Activated CD4-positive, alpha-beta T cell treated with anti-CD3 and anti-CD28 coated beads for 36 hours (primary cell): ENCODE measurements around the gene SHPK. TPM values are rescaled to one million over a fixed set of nuclear protein-coding genes. Genes with fewer than 3 reads are reported as not detected.

Source experiments
- ATAC-seq: fragments of 200-7000 bp; cut with Tn5 transposase; one replicate; pipeline ENCODE4 v1.10.0; 2021; ENCODE audit warnings: mild to moderate bottlenecking, moderate library complexity
- CTCF ChIA-PET: fragments of 350-600 bp; sonication (Branson Sonifier 250); formaldehyde crosslinking; loops from one replicate; lab custom pipeline; 2021; ENCODE audit warnings: antibody characterized with exemption; lab: Charles Lee
- POLR2A ChIA-PET: fragments of 350-600 bp; sonication (Branson Sonifier 250); formaldehyde crosslinking; loops from one replicate; lab custom pipeline; 2021; ENCODE audit warnings: antibody characterized with exemption, inconsistent platforms; lab: Charles Lee
- DNase-seq: peaks from one replicate; pipeline ENCODE4 v3.0.0-alpha.2; 2020
- H3K27ac Mint-ChIP-seq: one replicate; pipeline ENCODE4 v1.8.0; 2021; ENCODE audit warnings: mixed read lengths
- H3K27me3 Mint-ChIP-seq: one replicate; pipeline ENCODE4 v1.8.0; 2021; ENCODE audit warnings: mixed read lengths
- H3K36me3 Mint-ChIP-seq: one replicate; pipeline ENCODE4 v1.8.0; 2021; ENCODE audit warnings: low read depth, mixed read lengths
- H3K4me1 Mint-ChIP-seq: one replicate; pipeline ENCODE4 v1.8.0; 2021; ENCODE audit warnings: mixed read lengths
- H3K4me3 Mint-ChIP-seq: one replicate; pipeline ENCODE4 v1.8.0; 2021; ENCODE audit warnings: mild to moderate bottlenecking, moderate library complexity, mixed read lengths
- H3K9me3 Mint-ChIP-seq: one replicate; pipeline ENCODE4 v1.8.0; 2021; ENCODE audit warnings: low read depth, mixed read lengths
- intact Hi-C, 2 experiments: fragments of 100-400 bp; cut with DNase I in 1 of 2; cut with micrococcal nuclease in 1 of 2; formaldehyde crosslinking; loops; one replicate each; pipeline versions ENCODE4 v1.14.2 to v1.15.1; 2022 to 2024; cut with DNase I, micrococcal nuclease
- total RNA-seq, 2 experiments: library from RNA; stranded (reverse); gene quantifications; one replicate each; pipeline ENCODE4 v1.2.3, GENCODE V29; 2021

SHPK gene
- total RNA-seq, 2 experiments from 2014 or later: 12.5 to 15.0 TPM

DNA sequence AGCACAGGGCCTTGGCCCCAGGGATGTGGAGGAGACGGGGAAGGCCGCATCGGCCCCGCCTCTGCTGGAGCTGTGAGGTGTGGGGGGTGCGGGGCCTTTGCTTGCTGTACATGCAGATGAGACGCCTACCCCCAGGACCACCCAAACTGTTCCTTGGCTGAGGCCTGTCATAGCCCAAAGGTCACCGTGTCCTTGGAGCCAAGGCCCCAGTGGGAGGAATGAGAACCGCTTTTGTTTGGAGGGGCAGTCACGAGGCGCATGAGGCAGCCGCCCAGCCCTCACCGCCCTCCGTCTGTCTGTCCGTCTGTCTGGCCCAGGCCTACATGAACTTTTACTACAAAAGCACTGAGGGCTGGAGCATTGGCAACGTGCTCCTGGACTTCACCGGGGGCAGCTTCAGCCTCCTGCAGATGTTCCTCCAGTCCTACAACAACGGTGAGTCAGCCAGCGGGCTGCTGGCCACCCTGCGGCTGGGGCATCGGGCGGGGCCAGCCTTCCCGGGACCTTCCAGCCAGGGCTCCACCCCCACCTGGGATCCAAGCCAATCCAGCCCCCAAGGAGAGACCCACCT is 23.6 kb upstream of the SHPK start:
- Mint-ChIP-seq H3K27me3 (no peaks in the 10 kb centered on the region), H3K36me3 (no peaks in the 10 kb centered on the region), H3K4me1 (no peaks in the 10 kb centered on the region), H3K4me3 (no peak overlapping the region), H3K9me3 (no peaks in the 10 kb centered on the region), H3K27ac (no peak overlapping the region)
- CTCF ChIA-PET: interaction anchor here (0.5 kb wide), 1 partner anchor 186 kb away, joined by 3 read pairs; the partner anchor contains the start of gene NCBP3
- intact Hi-C loops: no loop called here
- no peak for DNase-seq
- POLR2A ChIA-PET: no interaction called here
- ATAC-seq: no peak

DNA sequence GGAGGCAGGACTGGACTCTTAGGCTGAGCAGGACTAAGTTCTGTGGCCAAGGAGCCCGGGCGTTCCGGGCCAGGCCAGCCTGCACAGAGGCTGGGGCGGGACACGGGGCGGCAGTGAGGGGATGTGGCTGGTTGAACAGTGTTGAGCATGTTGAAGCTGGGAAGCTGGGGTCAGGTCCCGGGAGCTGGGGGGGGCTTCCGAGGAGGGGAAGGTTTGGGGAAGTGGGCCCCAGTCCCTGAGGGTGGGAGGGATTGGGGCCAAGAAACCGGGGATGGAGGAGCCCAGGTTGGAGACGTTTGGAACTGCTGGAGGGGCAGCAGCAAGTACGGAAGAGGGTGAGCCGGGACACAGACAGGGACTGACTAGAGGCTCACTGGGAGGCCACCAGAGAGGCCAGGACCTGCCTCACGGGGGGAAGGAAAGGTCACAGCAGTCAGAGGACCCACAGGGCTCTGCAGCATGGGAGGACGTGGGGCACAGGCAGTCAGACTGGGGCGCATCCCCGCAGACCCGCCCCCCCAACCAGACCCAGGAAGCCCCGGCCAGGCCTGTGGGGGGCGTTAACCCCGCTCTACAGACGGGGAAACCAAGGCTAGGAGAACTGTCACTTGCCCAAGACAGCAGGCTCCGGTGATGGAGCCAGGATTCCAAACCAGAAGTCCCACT is 22.9 kb upstream of the SHPK start:
- H3K36me3 Mint-ChIP-seq: no peaks in the 10 kb centered on the region
- H3K4me3 Mint-ChIP-seq: no peak overlapping the region
- no peak overlapping the region for H3K27ac Mint-ChIP-seq
- H3K4me1 Mint-ChIP-seq: no peaks in the 10 kb centered on the region
- ChIA-PET POLR2A (no interaction called here), CTCF (interaction anchor here (0.5 kb wide), 1 partner anchor 187 kb away, joined by 3 read pairs; the partner anchor contains the start of gene NCBP3)
- H3K9me3 Mint-ChIP-seq: no peaks in the 10 kb centered on the region
- intact Hi-C loops: no loop called here
- ATAC-seq (no peak), DNase-seq (no peak)
- H3K27me3 Mint-ChIP-seq: no peaks in the 10 kb centered on the region

DNA sequence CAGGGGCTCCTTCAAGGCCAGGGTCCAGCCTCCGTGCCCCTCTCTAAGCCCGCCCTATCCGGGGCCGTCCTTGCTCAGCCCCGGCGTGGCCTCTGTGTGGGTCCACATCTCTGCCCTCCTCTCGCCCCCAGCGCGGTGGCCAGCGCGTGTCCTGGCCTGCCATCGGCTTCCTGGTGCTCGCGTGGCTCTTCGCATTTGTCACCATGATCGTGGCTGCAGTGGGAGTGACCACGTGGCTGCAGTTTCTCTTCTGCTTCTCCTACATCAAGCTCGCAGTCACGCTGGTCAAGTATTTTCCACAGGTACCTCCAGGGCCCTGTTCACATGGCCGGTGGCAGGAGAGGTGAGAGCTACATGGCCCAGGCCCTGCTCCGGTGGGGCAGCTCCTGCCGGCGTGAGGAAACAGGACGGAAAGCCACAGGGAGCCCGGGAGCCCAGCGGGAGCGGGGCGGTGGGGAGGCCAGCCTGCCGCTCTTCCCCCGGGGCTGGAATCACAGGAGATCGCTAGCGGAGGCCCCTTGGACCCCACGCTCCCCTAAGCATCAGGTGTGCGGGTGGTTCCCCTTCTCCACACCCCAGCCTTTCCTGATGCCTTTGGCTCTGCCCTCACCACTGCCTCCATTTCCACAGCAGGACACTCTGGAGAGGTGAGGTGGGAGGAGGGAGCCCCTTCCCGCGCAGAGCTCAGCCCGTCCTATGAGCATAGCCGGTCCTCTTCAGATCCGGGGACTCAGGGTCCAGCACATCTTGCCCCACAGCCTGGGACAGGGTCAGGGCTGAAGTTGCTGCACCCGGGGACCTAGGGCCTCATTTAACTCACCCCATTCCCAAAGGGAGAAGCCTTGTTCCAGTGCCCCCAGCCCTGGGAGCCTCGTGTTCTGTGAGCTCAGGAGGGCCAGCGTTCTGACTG is 22.1 kb upstream of the SHPK start:
- H3K27ac Mint-ChIP-seq: no peak overlapping the region
- H3K4me3 Mint-ChIP-seq: no peak overlapping the region
- ChIA-PET POLR2A (no interaction called here), CTCF (no interaction called here)
- DNase-seq (no peak), ATAC-seq (no peak)
- H3K9me3 Mint-ChIP-seq: no peaks in the 10 kb centered on the region
- H3K4me1 Mint-ChIP-seq: no peaks in the 10 kb centered on the region
- intact Hi-C loops: no loop called here
- H3K36me3 Mint-ChIP-seq: no peaks in the 10 kb centered on the region
- no peaks in the 10 kb centered on the region for H3K27me3 Mint-ChIP-seq

GRCh38 chr17:3657588-3657869 is 21.5 kb upstream of the SHPK start:
- no peaks in the 10 kb centered on the region for H3K9me3 Mint-ChIP-seq
- no peak overlapping the region for H3K27ac Mint-ChIP-seq
- ATAC-seq (no peak), DNase-seq (no peak)
- no peak overlapping the region for H3K4me3 Mint-ChIP-seq
- intact Hi-C loops: no loop called here
- ChIA-PET POLR2A (no interaction called here), CTCF (no interaction called here)
- no peaks in the 10 kb centered on the region for H3K4me1 Mint-ChIP-seq
- H3K36me3 Mint-ChIP-seq: no peaks in the 10 kb centered on the region
- no peaks in the 10 kb centered on the region for H3K27me3 Mint-ChIP-seq

GRCh38 chr17:3656755-3657587 is 20.9 kb upstream of the SHPK start:
- H3K27ac Mint-ChIP-seq: no peak overlapping the region
- intact Hi-C loops: no loop called here
- ATAC-seq: no peak
- no peaks in the 10 kb centered on the region for H3K9me3 Mint-ChIP-seq
- CTCF ChIA-PET: no interaction called here
- H3K4me1 Mint-ChIP-seq: no peaks in the 10 kb centered on the region
- H3K27me3 Mint-ChIP-seq: no peaks in the 10 kb centered on the region
- POLR2A ChIA-PET: no interaction called here
- no peak overlapping the region for H3K4me3 Mint-ChIP-seq
- no peaks in the 10 kb centered on the region for H3K36me3 Mint-ChIP-seq
- DNase-seq: no peak

DNA sequence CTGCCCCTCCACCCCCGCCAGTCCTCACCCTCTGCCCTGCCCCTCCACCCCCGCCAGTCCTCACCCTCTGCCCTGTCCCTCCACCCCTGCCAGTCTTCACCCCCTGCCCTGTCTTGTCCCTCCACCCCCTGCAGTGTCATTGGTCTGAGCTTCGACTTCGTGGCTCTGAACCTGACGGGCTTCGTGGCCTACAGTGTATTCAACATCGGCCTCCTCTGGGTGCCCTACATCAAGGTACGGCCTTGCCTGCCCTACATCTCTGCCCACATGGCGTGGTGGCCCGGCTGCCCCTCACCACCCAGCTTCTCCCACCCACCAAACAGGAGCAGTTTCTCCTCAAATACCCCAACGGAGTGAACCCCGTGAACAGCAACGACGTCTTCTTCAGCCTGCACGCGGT is 20.3 kb upstream of the SHPK start:
- no peaks in the 10 kb centered on the region for H3K36me3 Mint-ChIP-seq
- ATAC-seq: no peak
- H3K27ac Mint-ChIP-seq: no peak overlapping the region
- DNase-seq: no peak
- POLR2A ChIA-PET: no interaction called here
- no peaks in the 10 kb centered on the region for H3K27me3 Mint-ChIP-seq
- CTCF ChIA-PET: no interaction called here
- H3K4me3 Mint-ChIP-seq: no peak overlapping the region
- intact Hi-C loops: no loop called here
- no peaks in the 10 kb centered on the region for H3K9me3 Mint-ChIP-seq
- no peaks in the 10 kb centered on the region for H3K4me1 Mint-ChIP-seq

- Mint-ChIP-seq H3K27ac (no peak overlapping the region), H3K27me3 (no peaks in the 10 kb centered on the region), H3K36me3 (no peaks in the 10 kb centered on the region), H3K9me3 (no peaks in the 10 kb centered on the region), H3K4me3 (no peak overlapping the region), H3K4me1 (no peaks in the 10 kb centered on the region)
- CTCF ChIA-PET: no interaction called here
- ATAC-seq (no peak), DNase-seq (no peak)
- intact Hi-C loops: no loop called here
- POLR2A ChIA-PET: no interaction called here
These were observed 19.7 kb upstream of the SHPK start for GRCh38 chr17:3655766-3656165.

DNA sequence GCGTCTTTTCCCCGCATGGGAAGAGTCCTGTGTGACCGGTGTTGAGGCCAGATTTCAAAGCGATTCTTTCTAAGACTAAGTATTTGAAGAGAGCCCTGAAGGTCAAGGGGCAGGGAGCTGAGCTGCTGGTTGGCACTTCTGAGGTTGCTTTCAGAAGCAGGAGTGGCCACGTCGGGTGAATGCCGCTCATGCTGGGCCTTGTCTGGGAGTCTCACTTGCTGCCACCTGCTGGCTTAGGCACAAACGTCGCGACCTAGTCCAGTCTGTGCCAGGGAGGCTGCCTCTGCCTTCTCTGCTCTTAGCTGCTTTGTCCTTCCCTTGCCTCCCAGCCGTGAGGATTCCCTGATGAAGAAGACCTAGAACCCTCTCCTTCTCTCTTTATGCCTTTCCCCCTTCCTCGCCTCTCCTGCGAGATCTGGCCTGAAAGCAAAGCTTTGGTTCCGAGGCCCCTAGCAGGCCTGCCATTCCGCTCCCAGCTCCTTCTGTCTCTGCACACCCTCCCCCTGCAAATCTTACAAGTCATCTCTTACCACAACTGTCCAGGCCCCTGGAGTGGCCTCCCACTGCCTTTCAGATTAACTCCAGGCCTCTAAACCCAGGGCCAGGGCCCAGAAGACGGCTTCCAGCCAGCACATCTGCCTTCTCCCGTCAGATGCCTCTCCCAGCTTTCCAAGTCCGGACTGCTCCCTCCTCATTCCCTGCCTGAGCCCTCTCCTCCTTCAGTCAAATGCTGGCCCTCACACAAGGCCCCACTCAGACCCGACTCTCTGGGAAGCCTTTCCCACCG is 11.9 kb upstream of the SHPK start:
- Mint-ChIP-seq H3K4me1 (peaks cover 9% of the 10 kb centered on the region), H3K27me3 (no peaks in the 10 kb centered on the region), H3K27ac (peak overlapping the region; percentile 33), H3K9me3 (no peaks in the 10 kb centered on the region), H3K36me3 (peaks cover 12% of the 10 kb centered on the region), H3K4me3 (no peak overlapping the region)
- peak; percentile 82 for ATAC-seq
- DNase-seq: peak; percentile 79
- intact Hi-C loops: loop anchor here (1.0 to 10.0 kb wide), 5 partner anchors 46 to 823 kb away; no protein-coding TSS in a partner anchor
- ChIA-PET CTCF (interaction anchor here (0.7 to 2.9 kb wide), 10 partner anchors 8 to 599 kb away, joined by 3 to 11 read pairs (median 4); partner anchors contain the start of genes CTNS, NCBP3 and SHPK), POLR2A (interaction anchor here (0.6 kb wide), 2 partner anchors 438 to 858 kb away, joined by 4 to 8 read pairs; no protein-coding TSS in a partner anchor)

- ATAC-seq: no peak
- Mint-ChIP-seq H3K27ac (no peak overlapping the region), H3K9me3 (no peaks in the 10 kb centered on the region), H3K27me3 (no peaks in the 10 kb centered on the region), H3K4me1 (peaks cover 9% of the 10 kb centered on the region), H3K36me3 (peaks cover 16% of the 10 kb centered on the region), H3K4me3 (no peak overlapping the region)
- ChIA-PET CTCF (interaction anchor here (0.7 to 2.9 kb wide), 6 partner anchors 11 to 1339 kb away, joined by 3 to 11 read pairs (median 4); partner anchors contain the start of genes CTNS, NCBP3 and SHPK), POLR2A (interaction anchor here (0.6 kb wide), 1 partner anchor 438 kb away, joined by 4 read pairs; no protein-coding TSS in a partner anchor)
- intact Hi-C loops: loop anchor here (1.0 to 10.0 kb wide), 5 partner anchors 45 to 822 kb away; no protein-coding TSS in a partner anchor
- no peak for DNase-seq
These were observed 11.2 kb upstream of the SHPK start for GRCh38 chr17:3647251-3647650.

- peaks cover 22% of the 10 kb centered on the region for H3K4me1 Mint-ChIP-seq
- ATAC-seq: no peak
- no peaks in the 10 kb centered on the region for H3K9me3 Mint-ChIP-seq
- H3K4me3 Mint-ChIP-seq: no peak overlapping the region
- peaks cover 16% of the 10 kb centered on the region for H3K36me3 Mint-ChIP-seq
- POLR2A ChIA-PET: no interaction called here
- CTCF ChIA-PET: interaction anchor here (0.8 kb wide), 1 partner anchor 43 kb away, joined by 3 read pairs; no protein-coding TSS in a partner anchor
- no peaks in the 10 kb centered on the region for H3K27me3 Mint-ChIP-seq
- intact Hi-C loops: loop anchor here (5.0 to 10.0 kb wide), 2 partner anchors 43 to 821 kb away; no protein-coding TSS in a partner anchor
- peak overlapping the region; percentile 19 for H3K27ac Mint-ChIP-seq
- no peak for DNase-seq
These were observed 9.3 kb upstream of the SHPK start for GRCh38 chr17:3645310-3645709.
